Cardiac fibroblast (primary cell): Measurements from ENCODE around the gene OPCML.

Experiments used
- DNase-seq, 2 donors: peaks; one replicate each; pipeline versions ENCODE4 v3.0.0 to v3.0.0-alpha.2; 2010; ENCODE audit warnings: low read depth in 2 of 2
- H3K4me3 ChIP-seq, 2 donors: replicated peaks in 1 of 2; 1 replicate in 1 of 2; 2 replicates in 1 of 2; pipeline ENCODE4 v1.5.1; 2011; ENCODE audit warnings: low read depth in 2 of 2, low read length in 2 of 2, mild to moderate bottlenecking in 2 of 2, moderate library complexity in 1 of 2
- TF ChIP-seq, protein P1 (sequence below): IDR thresholded peaks from one replicate; pipeline ENCODE4 v1.5.1; 2011; ENCODE audit warnings: low read depth, mild to moderate bottlenecking, low read length, inconsistent platforms

Gene OPCML

DNA sequence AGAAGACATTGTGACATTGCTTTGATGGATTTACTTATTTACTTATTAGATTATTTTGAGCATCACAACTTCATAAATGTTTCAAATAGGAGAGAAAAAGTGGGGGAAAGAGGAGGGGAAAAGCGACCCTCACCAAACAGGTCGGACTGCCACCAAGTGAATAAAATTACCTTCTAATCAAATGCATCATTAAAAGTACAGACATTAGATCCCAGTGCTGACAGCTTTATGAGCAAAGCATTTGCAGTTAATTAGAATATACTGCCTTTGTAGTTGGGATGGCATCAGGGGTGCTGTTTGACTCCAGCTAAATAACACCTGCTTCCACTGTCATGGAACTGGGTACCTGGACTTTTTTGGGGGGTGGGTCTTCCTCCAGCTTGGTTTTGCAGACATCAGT lies 299.6 kb downstream of the OPCML start:
- no peak for DNase-seq

DNA sequence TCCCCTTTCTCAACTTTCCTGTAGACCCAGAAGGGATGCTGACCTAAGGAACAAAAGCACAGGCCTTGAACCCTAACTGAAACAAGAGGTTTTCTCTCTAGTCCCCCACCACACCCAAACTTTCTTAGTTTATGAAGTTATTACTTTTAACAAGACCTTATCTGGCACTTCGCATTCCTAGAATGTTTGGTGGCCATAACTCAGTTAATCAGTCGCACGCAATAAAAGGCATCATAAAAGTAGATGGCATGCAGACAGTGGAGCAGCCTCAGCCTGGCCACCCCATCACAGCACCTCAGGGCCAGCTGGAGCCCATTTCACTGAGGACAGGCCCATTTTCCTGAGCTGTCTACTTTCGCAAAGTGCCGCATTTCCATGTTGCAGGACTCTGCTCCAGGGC lies 301.9 kb downstream of the OPCML start:
- no peak for DNase-seq
- TF ChIP-seq, protein P1, sequence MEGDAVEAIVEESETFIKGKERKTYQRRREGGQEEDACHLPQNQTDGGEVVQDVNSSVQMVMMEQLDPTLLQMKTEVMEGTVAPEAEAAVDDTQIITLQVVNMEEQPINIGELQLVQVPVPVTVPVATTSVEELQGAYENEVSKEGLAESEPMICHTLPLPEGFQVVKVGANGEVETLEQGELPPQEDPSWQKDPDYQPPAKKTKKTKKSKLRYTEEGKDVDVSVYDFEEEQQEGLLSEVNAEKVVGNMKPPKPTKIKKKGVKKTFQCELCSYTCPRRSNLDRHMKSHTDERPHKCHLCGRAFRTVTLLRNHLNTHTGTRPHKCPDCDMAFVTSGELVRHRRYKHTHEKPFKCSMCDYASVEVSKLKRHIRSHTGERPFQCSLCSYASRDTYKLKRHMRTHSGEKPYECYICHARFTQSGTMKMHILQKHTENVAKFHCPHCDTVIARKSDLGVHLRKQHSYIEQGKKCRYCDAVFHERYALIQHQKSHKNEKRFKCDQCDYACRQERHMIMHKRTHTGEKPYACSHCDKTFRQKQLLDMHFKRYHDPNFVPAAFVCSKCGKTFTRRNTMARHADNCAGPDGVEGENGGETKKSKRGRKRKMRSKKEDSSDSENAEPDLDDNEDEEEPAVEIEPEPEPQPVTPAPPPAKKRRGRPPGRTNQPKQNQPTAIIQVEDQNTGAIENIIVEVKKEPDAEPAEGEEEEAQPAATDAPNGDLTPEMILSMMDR, result no peak
- H3K4me3 ChIP-seq, result no peak overlapping the region

More for the DNA sequence above, 299.6 kb downstream of the OPCML start:
- TF ChIP-seq, protein P1, result no peak
- H3K4me3 ChIP-seq, result no peak overlapping the region

DNA sequence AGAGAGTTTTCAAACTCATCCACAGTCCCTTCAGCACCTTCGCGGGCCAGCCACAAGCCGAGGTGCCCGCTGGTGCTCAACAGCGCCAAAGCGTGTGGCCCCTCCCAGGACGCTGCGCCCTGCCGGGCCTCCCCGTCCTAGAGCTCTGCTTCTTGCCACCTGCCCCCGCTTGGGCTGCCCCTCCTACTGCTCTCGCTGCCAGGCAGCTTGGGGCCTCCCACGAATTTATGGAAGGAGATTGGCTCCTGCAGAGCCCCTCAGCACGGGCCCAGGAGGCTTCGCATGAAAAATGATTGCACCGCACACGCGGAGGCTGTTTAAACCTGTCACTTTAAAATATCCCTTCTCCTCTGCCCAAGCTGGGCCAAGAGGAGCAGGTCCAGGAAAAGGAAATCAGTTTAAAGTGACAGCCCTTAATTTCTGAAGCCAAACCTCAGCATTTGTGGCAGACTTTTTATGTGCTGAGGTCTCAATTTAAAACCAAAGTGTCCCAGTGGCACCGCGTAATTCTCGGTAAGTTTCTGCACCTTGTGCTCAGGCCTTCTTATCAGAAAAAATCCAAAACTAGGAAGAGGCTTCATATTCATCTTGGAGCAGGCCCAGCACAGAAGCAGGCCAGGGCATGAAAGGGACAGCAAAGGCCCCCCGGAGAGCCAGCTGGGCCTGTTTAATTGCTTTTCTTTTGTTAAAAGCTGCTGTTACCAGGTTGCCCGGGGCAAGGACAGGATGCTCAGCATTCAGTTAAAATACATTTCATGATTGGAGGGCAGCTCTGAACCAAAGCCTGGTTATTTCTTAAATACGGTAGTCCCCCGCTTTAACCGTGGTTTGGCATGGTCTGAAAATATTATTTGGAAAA lies 303.6 kb downstream of the OPCML start:
- DNase-seq, result no peak
- H3K4me3 ChIP-seq, result no peak overlapping the region
- TF ChIP-seq, protein P1, result no peak

DNA sequence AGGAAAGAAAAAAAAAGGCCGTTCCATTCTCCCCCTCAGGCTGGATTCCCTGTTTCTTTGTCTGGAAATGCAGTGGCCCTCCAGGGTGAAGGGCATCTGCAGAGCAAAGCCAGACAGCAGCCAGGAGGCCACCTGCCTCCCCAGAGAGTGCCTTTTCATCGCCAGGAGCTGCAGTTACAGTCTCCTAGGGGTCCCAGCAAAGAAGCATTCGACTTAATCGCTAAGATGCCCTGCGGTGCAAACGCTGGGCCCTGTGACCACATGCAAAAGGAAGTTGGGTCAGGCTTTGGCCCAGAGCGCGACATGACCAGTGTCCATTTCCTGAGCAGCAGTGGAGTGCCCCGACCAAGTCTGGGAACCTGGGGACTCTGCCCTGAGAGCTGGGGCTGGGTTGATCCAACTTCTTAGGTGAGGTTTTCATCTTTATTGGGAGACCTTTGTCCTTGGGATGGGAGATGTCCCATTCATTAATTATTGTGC lies 304.6 kb downstream of the OPCML start:
- H3K4me3 ChIP-seq, result no peak overlapping the region
- no peak for DNase-seq
- TF ChIP-seq, protein P1, result no peak

DNA sequence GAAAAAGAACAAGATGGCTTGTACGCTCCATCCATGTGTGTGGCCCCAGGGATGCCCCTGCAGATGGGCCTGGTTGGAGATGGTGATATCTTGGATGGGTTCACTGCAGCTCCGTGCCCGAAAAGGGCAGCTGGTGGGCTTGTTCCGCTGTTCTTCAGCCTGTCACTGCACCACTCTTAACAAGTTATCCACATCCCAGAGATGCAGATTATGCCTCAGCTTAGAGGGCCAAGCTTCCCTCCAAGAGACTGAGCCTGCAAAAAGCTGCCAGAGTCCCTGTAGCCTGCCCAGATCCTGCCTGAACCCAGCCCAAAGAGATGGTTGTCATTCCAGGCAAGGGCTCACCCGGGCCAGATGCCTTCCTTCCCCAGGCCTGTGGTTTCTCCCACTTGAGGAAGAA lies 308.0 kb downstream of the OPCML start:
- TF ChIP-seq, protein P1, result no peak
- no peak overlapping the region for H3K4me3 ChIP-seq
- DNase-seq, result no peak

DNA sequence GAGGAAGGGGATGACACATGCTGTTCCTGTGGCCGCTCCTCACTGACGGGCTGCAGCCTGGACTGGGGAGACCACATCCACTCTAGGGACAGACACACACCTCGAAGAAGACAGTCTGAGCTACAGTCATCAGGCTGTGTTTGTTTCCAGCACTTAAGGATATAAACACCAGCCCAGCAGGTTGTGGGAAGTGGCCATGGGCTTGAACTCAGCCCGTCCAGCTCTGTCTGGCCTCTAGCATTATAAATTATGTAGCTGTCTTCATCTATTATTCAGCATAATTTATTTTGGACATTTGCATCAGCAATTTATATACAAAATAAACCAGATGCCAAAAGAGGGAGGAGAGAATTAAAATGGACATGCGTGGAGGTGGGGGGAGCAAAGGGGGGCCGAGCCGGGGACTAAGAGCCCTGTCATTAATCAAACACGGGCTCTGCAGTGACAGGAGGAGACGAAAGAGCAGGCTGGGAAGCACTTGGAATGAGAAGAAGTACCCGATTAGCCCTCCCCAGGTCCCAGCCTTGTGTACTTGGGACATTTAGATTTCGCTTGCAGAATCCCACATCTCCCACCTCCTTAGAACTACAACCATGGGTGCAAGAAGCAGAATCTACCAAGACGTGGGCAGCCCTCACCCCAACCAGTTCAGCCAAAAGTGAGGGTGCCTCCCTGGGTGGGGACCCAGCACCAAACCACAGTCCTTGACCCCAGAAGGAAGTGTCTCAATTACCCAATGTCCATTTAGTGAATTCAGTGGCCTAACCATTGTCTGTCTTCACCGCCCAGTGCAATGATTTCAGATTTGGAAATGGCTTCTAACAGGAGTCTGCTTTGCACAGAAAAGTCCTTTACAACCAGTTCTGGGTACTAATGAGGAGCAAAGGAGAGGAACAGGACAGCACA lies 309.6 kb downstream of the OPCML start:
- no peak for DNase-seq
- H3K4me3 ChIP-seq, result no peak overlapping the region
- TF ChIP-seq, protein P1, result no peak
